ENCODE measurements around the gene AVPR2.

The AVPR2 gene

GRCh38 chrX:153879741-153880439, 24.6 kb upstream of the AVPR2 start:
- Histone ChIP-seq H3K9me3 (ENCODE audit: insufficient read depth, low read length) (no peaks in the 10 kb centered on the region), H3K27me3 (ENCODE audit: low read depth, low read length) (0 out of 2 replicates have a peak, but pooled peaks cover 1% of the 10 kb centered on the region), H3K36me3 (replicated peaks; ENCODE audit: low read depth, low read length) (no peaks in the 10 kb centered on the region), H3K4me3 (ENCODE audit: low read length) (peak overlapping the region; percentile 67), H2AFZ (ENCODE audit: low read depth, low read length) (no peak overlapping the region), H3K4me1 (ENCODE audit: low read length) (peaks cover 49% of the 10 kb centered on the region), H3K79me2 (ENCODE audit: low read length) (no peaks in the 10 kb centered on the region), H4K20me1 (ENCODE audit: insufficient read depth, low read length) (peaks cover 16% of the 10 kb centered on the region), H3K27ac (ENCODE audit: low read length) (no peak overlapping the region), H3K4me2 (ENCODE audit: low read length) (peak overlapping the region; percentile 68), H3K9ac (ENCODE audit: low read length) (no peak overlapping the region)
- TF ChIP-seq EZH2phosphoT487 (IDR thresholded peaks at IDR 0.05; ENCODE audit: low read depth) (no peak), CTCF (IDR thresholded peaks at IDR 0.05; ENCODE audit: low read depth, low read length) (no peak)

- Histone ChIP-seq H3K9ac (ENCODE audit: low read length) (no peak overlapping the region), H3K27ac (ENCODE audit: low read length) (no peak overlapping the region), H3K27me3 (ENCODE audit: low read depth, low read length) (peaks cover 5% of the 10 kb centered on the region; the same call in 1 of the 2 replicates), H2AFZ (ENCODE audit: low read depth, low read length) (no peak overlapping the region), H3K4me2 (ENCODE audit: low read length) (peak overlapping the region; percentile 68; the same call in 1 of the 2 replicates), H4K20me1 (ENCODE audit: insufficient read depth, low read length) (peaks cover 13% of the 10 kb centered on the region), H3K4me3 (ENCODE audit: low read length) (no peak overlapping the region), H3K79me2 (ENCODE audit: low read length) (no peaks in the 10 kb centered on the region), H3K4me1 (ENCODE audit: low read length) (peaks cover 53% of the 10 kb centered on the region), H3K36me3 (replicated peaks; ENCODE audit: low read depth, low read length) (no peaks in the 10 kb centered on the region), H3K9me3 (ENCODE audit: insufficient read depth, low read length) (no peaks in the 10 kb centered on the region)
- TF ChIP-seq EZH2phosphoT487 (IDR thresholded peaks at IDR 0.05; ENCODE audit: low read depth) (no peak), CTCF (IDR thresholded peaks at IDR 0.05; ENCODE audit: low read depth, low read length) (no peak)
Measured at GRCh38 chrX:153880440-153880815, 24.0 kb upstream of the AVPR2 start.

GRCh38 chrX:153881281-153881680, 23.2 kb upstream of the AVPR2 start:
- Histone ChIP-seq H3K4me3 (ENCODE audit: low read length) (no peak overlapping the region), H2AFZ (ENCODE audit: low read depth, low read length) (no peak overlapping the region), H3K9ac (ENCODE audit: low read length) (no peak overlapping the region), H3K27ac (ENCODE audit: low read length) (no peak overlapping the region), H4K20me1 (ENCODE audit: insufficient read depth, low read length) (peaks cover 10% of the 10 kb centered on the region; the same call in 1 of the 2 replicates), H3K36me3 (replicated peaks; ENCODE audit: low read depth, low read length) (no peaks in the 10 kb centered on the region), H3K79me2 (ENCODE audit: low read length) (no peaks in the 10 kb centered on the region), H3K9me3 (ENCODE audit: insufficient read depth, low read length) (no peaks in the 10 kb centered on the region), H3K27me3 (ENCODE audit: low read depth, low read length) (peaks cover 5% of the 10 kb centered on the region; the same call in 1 of the 2 replicates), H3K4me1 (ENCODE audit: low read length) (peaks cover 55% of the 10 kb centered on the region), H3K4me2 (ENCODE audit: low read length) (no peak overlapping the region)
- TF ChIP-seq CTCF (IDR thresholded peaks at IDR 0.05; ENCODE audit: low read depth, low read length) (no peak), EZH2phosphoT487 (IDR thresholded peaks at IDR 0.05; ENCODE audit: low read depth) (no peak)

GRCh38 chrX:153882086-153882498, 22.4 kb upstream of the AVPR2 start:
- Histone ChIP-seq H3K4me2 (ENCODE audit: low read length) (no peak overlapping the region), H4K20me1 (ENCODE audit: insufficient read depth, low read length) (peaks cover 10% of the 10 kb centered on the region; the same call in 1 of the 2 replicates), H3K9ac (ENCODE audit: low read length) (no peak overlapping the region), H3K4me1 (ENCODE audit: low read length) (peaks cover 63% of the 10 kb centered on the region), H3K9me3 (ENCODE audit: insufficient read depth, low read length) (no peaks in the 10 kb centered on the region), H3K27me3 (ENCODE audit: low read depth, low read length) (peaks cover 5% of the 10 kb centered on the region; the same call in 1 of the 2 replicates), H3K79me2 (ENCODE audit: low read length) (no peaks in the 10 kb centered on the region), H3K4me3 (ENCODE audit: low read length) (no peak overlapping the region), H3K36me3 (replicated peaks; ENCODE audit: low read depth, low read length) (no peaks in the 10 kb centered on the region), H2AFZ (ENCODE audit: low read depth, low read length) (no peak overlapping the region), H3K27ac (ENCODE audit: low read length) (no peak overlapping the region)
- no peak for TF ChIP-seq CTCF (IDR thresholded peaks at IDR 0.05; ENCODE audit: low read depth, low read length)
- TF ChIP-seq EZH2phosphoT487 (IDR thresholded peaks at IDR 0.05; ENCODE audit: low read depth): no peak
